IgD-negative memory B cell (primary cell): ENCODE measurements around the gene STRADB. TPM values are rescaled to one million over a fixed set of nuclear protein-coding genes. Genes with fewer than 3 reads are reported as not detected.

ENCODE experiments used
- H3K27ac Mint-ChIP-seq, 3 donors: one replicate each; pipeline ENCODE4 v1.8.0; 2020 to 2022; ENCODE audit warnings: mild to moderate bottlenecking in 3 of 3, mixed read lengths in 3 of 3, moderate library complexity in 1 of 3
- H3K27me3 Mint-ChIP-seq: one replicate; pipeline ENCODE4 v1.8.0; 2021; ENCODE audit warnings: mixed read lengths
- H3K36me3 Mint-ChIP-seq: one replicate; pipeline ENCODE4 v1.8.0; 2020; ENCODE audit warnings: mild to moderate bottlenecking, mixed read lengths
- H3K4me1 Mint-ChIP-seq, 3 donors: one replicate each; pipeline ENCODE4 v1.8.0; 2020 to 2022; ENCODE audit warnings: mixed read lengths in 3 of 3, mild to moderate bottlenecking in 1 of 3
- H3K4me3 Mint-ChIP-seq, 4 donors: one replicate each; pipeline ENCODE4 v1.8.0; 2020 to 2022; ENCODE audit warnings: mild to moderate bottlenecking in 4 of 4, mixed read lengths in 4 of 4, moderate library complexity in 3 of 4
- H3K9me3 Mint-ChIP-seq, 3 donors: one replicate each; pipeline ENCODE4 v1.8.0; 2020 to 2021; ENCODE audit warnings: mixed read lengths in 3 of 3, mild to moderate bottlenecking in 1 of 3
- polyA plus RNA-seq: library from polyadenylated mRNA; unstranded; fragments of 300-500 nt; fragmentation: Illumina TruSeq; gene quantifications from one replicate; pipeline ENCODE4 v1.2.3, GENCODE V29; 2021

Gene STRADB
- 40.0 TPM for polyA plus RNA-seq

- Mint-ChIP-seq H3K27ac (peak within 1 kb of the TSS; percentile 96 to 99 (median 98)), H3K9me3 (no peaks in the 10 kb centered on the region), H3K27me3 (no peaks in the 10 kb centered on the region), H3K36me3 (peaks cover 1% of the 10 kb centered on the region), H3K4me1 (peaks cover 23 to 43% (median 34%) of the 10 kb centered on the region in 3 donors), H3K4me3 (peak within 1 kb of the TSS; percentile 98 to 100 (median 99))
Observed at GRCh38 chr2:201451292-201452057, at the start of gene STRADB, which contains the start of gene TRAK2. Gene STRADB (plus strand): TSS chr2:201451740. CDS start chr2:201454841, 3,101 bp downstream. Gene TRAK2 (minus strand): TSS chr2:201451458. CDS start chr2:201420507, 30,951 bp downstream.

DNA sequence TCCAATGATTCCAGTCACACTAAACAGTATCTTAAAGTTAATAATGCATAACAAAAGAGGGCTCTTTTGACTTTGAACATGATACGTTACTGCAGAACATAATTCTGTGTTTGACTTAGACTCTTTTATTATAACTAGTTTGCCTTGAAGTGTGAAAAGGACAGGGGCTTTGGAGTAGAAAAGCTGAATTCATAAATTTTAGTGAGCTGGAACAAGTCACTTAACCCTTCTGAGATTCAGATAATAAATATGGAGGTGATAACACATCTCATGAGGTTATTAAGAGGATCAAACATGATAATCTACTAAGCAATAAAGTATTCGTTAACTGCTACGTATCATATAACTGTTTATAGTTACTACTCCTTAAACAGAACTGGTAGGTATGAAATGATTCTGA is 49.7 kb upstream of the STRADB start:
- Mint-ChIP-seq H3K4me1 (peaks cover 0 to 6% (median 5%) of the 10 kb centered on the region in 3 donors), H3K9me3 (no peaks in the 10 kb centered on the region), H3K27ac (no peak overlapping the region), H3K27me3 (no peaks in the 10 kb centered on the region), H3K36me3 (peaks cover 3% of the 10 kb centered on the region), H3K4me3 (no peak overlapping the region)

- no peak overlapping the region for H3K4me3 Mint-ChIP-seq
- peaks cover 3% of the 10 kb centered on the region for H3K36me3 Mint-ChIP-seq
- H3K27me3 Mint-ChIP-seq: no peaks in the 10 kb centered on the region
- H3K4me1 Mint-ChIP-seq: peaks cover 0 to 9% (median 6%) of the 10 kb centered on the region in 3 donors
- no peaks in the 10 kb centered on the region for H3K9me3 Mint-ChIP-seq
- H3K27ac Mint-ChIP-seq: no peak overlapping the region
Observed at GRCh38 chr2:201402651-201403562, 48.6 kb upstream of the STRADB start.

DNA sequence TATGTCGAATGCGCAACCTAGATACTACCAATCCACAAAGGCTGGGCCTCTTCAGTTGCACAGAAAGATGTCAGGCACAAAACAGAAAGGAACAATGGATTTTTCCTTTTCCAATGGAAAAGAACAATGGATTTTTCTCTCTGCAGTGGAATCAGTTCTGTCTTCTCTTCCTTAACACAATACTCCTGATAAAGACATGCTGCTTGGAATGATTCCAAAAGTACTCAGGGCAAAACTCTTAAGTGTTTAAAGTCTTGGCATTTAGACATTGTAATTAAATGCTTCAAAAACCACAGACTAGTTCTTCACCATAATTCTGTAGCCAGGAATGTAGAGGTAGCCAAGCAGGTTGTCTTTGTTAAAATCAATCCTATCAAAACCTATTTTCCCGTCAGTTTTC is 47.7 kb upstream of the STRADB start:
- H3K9me3 Mint-ChIP-seq: no peaks in the 10 kb centered on the region
- H3K4me1 Mint-ChIP-seq: peaks cover 0 to 10% (median 6%) of the 10 kb centered on the region in 3 donors
- H3K27ac Mint-ChIP-seq: no peak overlapping the region
- H3K36me3 Mint-ChIP-seq: peaks cover 3% of the 10 kb centered on the region
- no peaks in the 10 kb centered on the region for H3K27me3 Mint-ChIP-seq
- no peak overlapping the region for H3K4me3 Mint-ChIP-seq

DNA sequence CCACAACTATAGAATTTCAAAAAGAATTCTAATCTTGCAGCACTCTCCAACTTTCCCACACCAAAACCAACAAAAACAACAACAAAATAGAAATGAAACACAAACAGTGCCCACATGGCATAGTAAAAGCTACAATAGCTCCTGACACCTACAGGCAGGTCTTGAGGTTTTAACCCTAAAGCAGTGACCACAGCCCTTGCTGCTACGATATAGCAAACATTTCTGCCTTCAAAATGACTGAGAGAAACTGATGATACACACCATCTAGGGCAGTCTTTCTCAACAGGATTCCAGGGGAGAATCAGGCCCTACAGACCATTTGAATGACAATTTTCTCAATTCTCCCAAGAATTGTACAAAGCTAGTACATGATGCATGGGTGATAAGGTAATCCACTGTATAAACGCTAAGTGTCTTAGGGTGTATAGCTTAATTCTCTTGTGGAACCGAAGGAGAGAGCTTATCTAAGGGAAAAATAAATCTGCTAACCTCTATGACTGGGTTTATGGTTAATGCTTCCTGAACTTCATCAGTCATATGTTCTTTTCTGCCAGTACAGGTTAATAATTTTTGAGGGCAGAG is 46.8 kb upstream of the STRADB start:
- Mint-ChIP-seq H3K4me1 (peaks cover 0 to 10% (median 6%) of the 10 kb centered on the region in 3 donors), H3K27me3 (no peaks in the 10 kb centered on the region)

GRCh38 chr2:201406077-201406662 is 45.4 kb upstream of the STRADB start:
- peaks cover 1% of the 10 kb centered on the region for H3K36me3 Mint-ChIP-seq
- no peaks in the 10 kb centered on the region for H3K9me3 Mint-ChIP-seq
- H3K27me3 Mint-ChIP-seq: no peaks in the 10 kb centered on the region
- H3K27ac Mint-ChIP-seq: no peak overlapping the region
- H3K4me3 Mint-ChIP-seq: no peak overlapping the region
- H3K4me1 Mint-ChIP-seq: peaks cover 1 to 15% (median 7%) of the 10 kb centered on the region in 3 donors

More for the DNA sequence above, 46.8 kb upstream of the STRADB start:
- H3K4me3 Mint-ChIP-seq: no peak overlapping the region
- no peaks in the 10 kb centered on the region for H3K9me3 Mint-ChIP-seq
- H3K36me3 Mint-ChIP-seq: peaks cover 2% of the 10 kb centered on the region
- H3K27ac Mint-ChIP-seq: peak overlapping the region in 1 of 3 donors; percentile 23

DNA sequence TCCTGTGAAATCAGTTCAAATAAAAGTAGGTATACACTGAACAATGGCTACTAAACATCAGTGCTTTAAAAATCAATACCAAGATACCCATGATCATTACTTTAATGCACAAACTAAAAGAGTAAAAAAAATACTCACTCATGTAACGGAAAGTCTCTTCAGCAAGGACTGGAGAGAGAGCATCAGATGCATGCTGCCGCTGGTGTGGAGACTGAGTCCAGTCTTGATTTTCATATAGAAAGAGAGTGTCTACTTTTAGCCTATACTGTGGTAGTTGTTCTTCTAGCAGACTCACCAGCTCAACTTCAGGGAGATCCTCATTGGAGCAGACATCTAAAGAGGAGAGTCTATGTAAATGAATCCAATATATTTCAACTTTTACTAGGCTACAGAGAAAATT is 44.3 kb upstream of the STRADB start:
- no peak overlapping the region for H3K27ac Mint-ChIP-seq
- H3K4me3 Mint-ChIP-seq: no peak overlapping the region
- no peaks in the 10 kb centered on the region for H3K27me3 Mint-ChIP-seq
- peaks cover 1% of the 10 kb centered on the region for H3K36me3 Mint-ChIP-seq
- H3K4me1 Mint-ChIP-seq: peaks cover 12 to 25% (median 16%) of the 10 kb centered on the region in 3 donors
- H3K9me3 Mint-ChIP-seq: no peaks in the 10 kb centered on the region

DNA sequence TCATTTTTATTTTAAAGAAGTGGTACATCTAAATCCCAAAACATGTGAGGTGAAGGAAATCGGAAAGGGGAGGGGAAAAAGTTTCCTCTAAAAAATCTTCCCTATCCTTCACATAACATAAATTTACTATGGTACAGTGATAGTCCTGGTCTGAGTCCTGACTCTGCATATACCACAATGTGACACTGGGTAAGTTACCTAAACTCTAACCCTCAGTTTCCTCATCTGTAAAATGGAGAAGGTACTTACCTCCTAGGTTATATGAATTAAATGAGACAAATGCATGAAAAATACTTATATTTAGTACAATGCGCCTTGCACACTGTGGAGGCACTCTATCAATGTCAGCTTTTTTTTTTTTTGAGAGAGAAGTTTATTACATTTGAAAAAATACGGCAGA is 42.6 kb upstream of the STRADB start:
- H3K9me3 Mint-ChIP-seq: no peaks in the 10 kb centered on the region
- no peaks in the 10 kb centered on the region for H3K36me3 Mint-ChIP-seq
- H3K4me1 Mint-ChIP-seq: peaks cover 15 to 31% (median 22%) of the 10 kb centered on the region in 3 donors
- no peak overlapping the region for H3K27ac Mint-ChIP-seq
- H3K27me3 Mint-ChIP-seq: no peaks in the 10 kb centered on the region
- no peak overlapping the region for H3K4me3 Mint-ChIP-seq

GRCh38 chr2:201411421-201411820 is 40.1 kb upstream of the STRADB start:
- H3K4me3 Mint-ChIP-seq: no peak overlapping the region
- no peaks in the 10 kb centered on the region for H3K27me3 Mint-ChIP-seq
- peak overlapping the region in 1 of 3 donors; percentile 35 for H3K27ac Mint-ChIP-seq
- no peaks in the 10 kb centered on the region for H3K9me3 Mint-ChIP-seq
- peaks cover 9 to 28% (median 22%) of the 10 kb centered on the region in 3 donors for H3K4me1 Mint-ChIP-seq
- no peaks in the 10 kb centered on the region for H3K36me3 Mint-ChIP-seq

DNA sequence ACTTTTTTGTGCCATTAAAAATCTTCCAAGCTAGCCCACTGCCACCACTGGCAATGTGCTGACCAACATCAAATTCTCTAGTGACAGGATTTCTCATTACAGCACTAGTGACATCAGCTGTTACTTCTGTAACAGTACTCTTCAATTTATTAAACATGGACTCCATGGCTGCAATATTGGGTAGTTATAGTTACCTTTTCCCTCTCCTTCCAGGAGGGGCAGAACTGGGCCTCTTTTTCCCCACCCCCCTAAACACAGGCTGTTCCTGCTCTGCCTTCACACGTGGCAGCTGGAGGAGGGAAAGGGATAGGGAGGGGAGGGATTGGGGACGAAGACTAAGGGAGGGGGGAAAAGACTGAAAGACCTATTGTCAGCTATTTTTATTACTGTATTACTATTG is 38.4 kb upstream of the STRADB start:
- no peak overlapping the region for H3K27ac Mint-ChIP-seq

DNA sequence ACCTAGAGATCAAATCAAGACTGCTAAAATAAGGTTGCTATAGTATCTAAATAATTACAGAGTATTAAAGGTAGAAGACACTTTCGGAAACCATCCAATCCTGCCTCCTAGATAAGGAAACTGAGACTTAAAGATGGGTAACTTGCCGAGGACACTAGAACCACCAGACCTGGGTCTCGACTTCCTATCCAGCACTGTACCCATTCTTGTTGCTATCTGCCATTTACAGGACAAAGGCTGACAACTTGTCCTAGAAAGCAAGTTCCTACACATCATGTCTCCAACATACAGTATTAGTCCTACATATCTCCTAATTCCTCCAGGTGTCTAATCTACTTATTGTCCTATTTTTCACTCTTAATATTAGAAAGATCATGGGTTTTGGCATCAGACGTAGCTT is 38.0 kb upstream of the STRADB start:
- Mint-ChIP-seq H3K4me1 (peaks cover 11 to 27% (median 23%) of the 10 kb centered on the region in 3 donors), H3K9me3 (no peaks in the 10 kb centered on the region), H3K4me3 (peak overlapping the region in 1 of 4 donors; percentile 3), H3K36me3 (no peaks in the 10 kb centered on the region), H3K27me3 (no peaks in the 10 kb centered on the region), H3K27ac (no peak overlapping the region)

More for the DNA sequence above, 38.4 kb upstream of the STRADB start:
- no peaks in the 10 kb centered on the region for H3K27me3 Mint-ChIP-seq
- peaks cover 11 to 25% (median 22%) of the 10 kb centered on the region in 3 donors for H3K4me1 Mint-ChIP-seq
- peak overlapping the region in 1 of 4 donors; percentile 3 for H3K4me3 Mint-ChIP-seq
- no peaks in the 10 kb centered on the region for H3K36me3 Mint-ChIP-seq
- H3K9me3 Mint-ChIP-seq: no peaks in the 10 kb centered on the region

- Mint-ChIP-seq H3K9me3 (no peaks in the 10 kb centered on the region), H3K27me3 (no peaks in the 10 kb centered on the region), H3K27ac (no peak overlapping the region), H3K4me1 (peaks cover 16 to 34% (median 31%) of the 10 kb centered on the region in 3 donors), H3K36me3 (no peaks in the 10 kb centered on the region), H3K4me3 (no peak overlapping the region)
Observed at GRCh38 chr2:201414099-201415023, 37.2 kb upstream of the STRADB start.

DNA sequence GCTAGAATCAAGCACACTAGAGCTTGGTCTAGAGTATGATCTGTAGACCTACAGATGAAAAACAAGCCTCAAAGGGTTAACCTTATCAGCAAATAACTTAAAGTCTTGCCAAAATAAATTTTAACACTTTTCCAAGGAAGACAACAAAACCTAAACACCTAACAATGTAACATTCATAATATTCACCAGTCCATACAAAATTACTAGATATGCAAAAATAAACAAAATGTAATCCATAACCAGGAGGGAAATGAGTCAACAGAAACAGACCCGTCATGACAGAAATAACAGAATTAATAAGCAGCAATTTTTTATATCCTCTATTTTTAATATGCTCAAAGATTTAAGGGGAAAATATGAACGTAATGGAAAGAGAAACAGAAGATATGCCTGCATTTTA is 36.4 kb upstream of the STRADB start:
- H3K36me3 Mint-ChIP-seq: no peaks in the 10 kb centered on the region
- H3K4me1 Mint-ChIP-seq: peaks cover 20 to 41% (median 35%) of the 10 kb centered on the region in 3 donors
- no peak overlapping the region for H3K4me3 Mint-ChIP-seq
- H3K27me3 Mint-ChIP-seq: no peaks in the 10 kb centered on the region
- H3K27ac Mint-ChIP-seq: no peak overlapping the region
- H3K9me3 Mint-ChIP-seq: no peaks in the 10 kb centered on the region
